Measurements from ENCODE around the gene IRF9. TPM values are rescaled to one million over a fixed set of nuclear protein-coding genes. Genes with fewer than 3 reads are reported as not detected.
A peak's percentile ranks its signal among the peaks of the same experiment; 100 is the strongest.

The IRF9 gene
- total and polyA plus RNA-seq, 2 of the 13 experiments (the other 11 are each of a cell fraction or from before 2014, with no cell fraction given) = 14.9 to 49.7 TPM

GRCh38 chr14:24212924-24213865, 52.1 kb downstream of the IRF9 start, which contains the start of gene CHMP4A (continued):
- TF ChIP-seq, protein P1, sequence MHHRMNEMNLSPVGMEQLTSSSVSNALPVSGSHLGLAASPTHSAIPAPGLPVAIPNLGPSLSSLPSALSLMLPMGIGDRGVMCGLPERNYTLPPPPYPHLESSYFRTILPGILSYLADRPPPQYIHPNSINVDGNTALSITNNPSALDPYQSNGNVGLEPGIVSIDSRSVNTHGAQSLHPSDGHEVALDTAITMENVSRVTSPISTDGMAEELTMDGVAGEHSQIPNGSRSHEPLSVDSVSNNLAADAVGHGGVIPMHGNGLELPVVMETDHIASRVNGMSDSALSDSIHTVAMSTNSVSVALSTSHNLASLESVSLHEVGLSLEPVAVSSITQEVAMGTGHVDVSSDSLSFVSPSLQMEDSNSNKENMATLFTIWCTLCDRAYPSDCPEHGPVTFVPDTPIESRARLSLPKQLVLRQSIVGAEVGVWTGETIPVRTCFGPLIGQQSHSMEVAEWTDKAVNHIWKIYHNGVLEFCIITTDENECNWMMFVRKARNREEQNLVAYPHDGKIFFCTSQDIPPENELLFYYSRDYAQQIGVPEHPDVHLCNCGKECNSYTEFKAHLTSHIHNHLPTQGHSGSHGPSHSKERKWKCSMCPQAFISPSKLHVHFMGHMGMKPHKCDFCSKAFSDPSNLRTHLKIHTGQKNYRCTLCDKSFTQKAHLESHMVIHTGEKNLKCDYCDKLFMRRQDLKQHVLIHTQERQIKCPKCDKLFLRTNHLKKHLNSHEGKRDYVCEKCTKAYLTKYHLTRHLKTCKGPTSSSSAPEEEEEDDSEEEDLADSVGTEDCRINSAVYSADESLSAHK (CRISPR knock-in tag; IDR thresholded peaks at IDR 0.05; ENCODE audit: borderline replicate concordance) = no peak; the same call in 1 of the 2 replicates
- TF ChIP-seq MIER2 (CRISPR knock-in tag; IDR thresholded peaks at IDR 0.05) (peak; percentile 75), ZNF710 (CRISPR knock-in tag; IDR thresholded peaks at IDR 0.05; ENCODE audit: borderline replicate concordance) (peak; percentile 63; the same call in 1 of the 2 replicates), NONO (IDR thresholded peaks at IDR 0.05) (no peak), NONO (CRISPR knock-in tag; conservative IDR thresholded peaks at IDR 0.05) (peak; percentile 100), ZNF30 (CRISPR knock-in tag; IDR thresholded peaks at IDR 0.05) (peak; percentile 29), ZNF318 (CRISPR knock-in tag; IDR thresholded peaks at IDR 0.05) (peak; percentile 97), EEA1 (CRISPR knock-in tag; IDR thresholded peaks at IDR 0.05; ENCODE audit: borderline replicate concordance) (peak; percentile 99; the same call in 1 of the 2 replicates), MAFG (CRISPR knock-in tag; IDR thresholded peaks at IDR 0.05) (no peak), AKAP8 (CRISPR knock-in tag; IDR thresholded peaks at IDR 0.05) (peak; percentile 95), SYNCRIP (IDR thresholded peaks at IDR 0.05; ENCODE audit: insufficient read depth, low read depth, low read length) (no peak), RFX1 (IDR thresholded peaks at IDR 0.05) (no peak), ZNF777 (CRISPR knock-in tag; IDR thresholded peaks at IDR 0.05) (peak; percentile 89), ZNF562 (CRISPR knock-in tag; IDR thresholded peaks at IDR 0.05; ENCODE audit: borderline replicate concordance) (no peak)
- TF ChIP-seq, protein P2, sequence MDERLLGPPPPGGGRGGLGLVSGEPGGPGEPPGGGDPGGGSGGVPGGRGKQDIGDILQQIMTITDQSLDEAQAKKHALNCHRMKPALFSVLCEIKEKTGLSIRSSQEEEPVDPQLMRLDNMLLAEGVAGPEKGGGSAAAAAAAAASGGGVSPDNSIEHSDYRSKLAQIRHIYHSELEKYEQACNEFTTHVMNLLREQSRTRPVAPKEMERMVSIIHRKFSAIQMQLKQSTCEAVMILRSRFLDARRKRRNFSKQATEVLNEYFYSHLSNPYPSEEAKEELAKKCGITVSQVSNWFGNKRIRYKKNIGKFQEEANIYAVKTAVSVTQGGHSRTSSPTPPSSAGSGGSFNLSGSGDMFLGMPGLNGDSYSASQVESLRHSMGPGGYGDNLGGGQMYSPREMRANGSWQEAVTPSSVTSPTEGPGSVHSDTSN (CRISPR knock-in tag; IDR thresholded peaks at IDR 0.05) = no peak

Data from HepG2 (cell line).